ENCODE results near the gene RFC1. TPM values are rescaled to one million over a fixed set of nuclear protein-coding genes. Genes with fewer than 3 reads are reported as not detected.

The RFC1 gene
- total RNA-seq, 4 donors from 2014 or later: 54.7 to 166 (median 77.6) TPM

- no peak for DNase-seq
- no peaks in the 10 kb centered on the region for H3K4me1 ChIP-seq
- H3K27me3 ChIP-seq: no peaks in the 10 kb centered on the region
- intact Hi-C loops (cut with DNase I; ENCODE audit: low total_unique reads): no loop called here
- H3K4me3 ChIP-seq: no peak overlapping the region
- H3K27ac ChIP-seq: no peak overlapping the region
- TF ChIP-seq POLR2A (IDR thresholded peaks at IDR 0.05) (no peak), CTCF (IDR thresholded peaks at IDR 0.05) (no peak)
- H3K9me3 ChIP-seq: no peaks in the 10 kb centered on the region
- H3K36me3 ChIP-seq: no peaks in the 10 kb centered on the region
These were observed 35.0 kb downstream of the RFC1 start for GRCh38 chr4:39331191-39331590.

GRCh38 chr4:39330353-39330752 lies 35.8 kb downstream of the RFC1 start:
- no peak overlapping the region for H3K27ac ChIP-seq
- TF ChIP-seq CTCF (IDR thresholded peaks at IDR 0.05) (no peak), POLR2A (IDR thresholded peaks at IDR 0.05) (no peak)
- H3K27me3 ChIP-seq: no peaks in the 10 kb centered on the region
- no peak for DNase-seq
- no peak overlapping the region for H3K4me3 ChIP-seq
- intact Hi-C loops (cut with DNase I; ENCODE audit: low total_unique reads): no loop called here
- no peaks in the 10 kb centered on the region for H3K9me3 ChIP-seq
- H3K36me3 ChIP-seq: no peaks in the 10 kb centered on the region
- no peaks in the 10 kb centered on the region for H3K4me1 ChIP-seq

GRCh38 chr4:39326468-39326977 lies 39.6 kb downstream of the RFC1 start:
- intact Hi-C loops (cut with DNase I; ENCODE audit: low total_unique reads): no loop called here
- no peaks in the 10 kb centered on the region for H3K9me3 ChIP-seq
- DNase-seq: no peak
- H3K4me1 ChIP-seq: no peaks in the 10 kb centered on the region
- H3K4me3 ChIP-seq: no peak overlapping the region
- no peak overlapping the region for H3K27ac ChIP-seq
- no peak for TF ChIP-seq CTCF (IDR thresholded peaks at IDR 0.05)
- no peak for TF ChIP-seq POLR2A (IDR thresholded peaks at IDR 0.05)
- no peaks in the 10 kb centered on the region for H3K36me3 ChIP-seq
- H3K27me3 ChIP-seq: no peaks in the 10 kb centered on the region

- Histone ChIP-seq H3K27me3 (no peaks in the 10 kb centered on the region), H3K9me3 (no peaks in the 10 kb centered on the region), H3K4me1 (no peaks in the 10 kb centered on the region), H3K36me3 (no peaks in the 10 kb centered on the region), H3K4me3 (no peak overlapping the region), H3K27ac (peak overlapping the region; percentile 26 to 38)
- DNase-seq: no peak
- intact Hi-C loops (cut with DNase I; ENCODE audit: low total_unique reads): no loop called here
- TF ChIP-seq CTCF (IDR thresholded peaks at IDR 0.05) (no peak), POLR2A (IDR thresholded peaks at IDR 0.05) (no peak)
These were observed 41.1 kb downstream of the RFC1 start for GRCh38 chr4:39324897-39325613.

GRCh38 chr4:39324446-39324845 lies 41.7 kb downstream of the RFC1 start:
- no peaks in the 10 kb centered on the region for H3K27me3 ChIP-seq
- no peaks in the 10 kb centered on the region for H3K9me3 ChIP-seq
- no peaks in the 10 kb centered on the region for H3K36me3 ChIP-seq
- H3K27ac ChIP-seq: peak overlapping the region; percentile 26 to 38
- DNase-seq: no peak
- no peaks in the 10 kb centered on the region for H3K4me1 ChIP-seq
- intact Hi-C loops (cut with DNase I; ENCODE audit: low total_unique reads): no loop called here
- H3K4me3 ChIP-seq: no peak overlapping the region
- TF ChIP-seq POLR2A (IDR thresholded peaks at IDR 0.05) (no peak), CTCF (IDR thresholded peaks at IDR 0.05) (no peak)

Data from uterus (tissue), 4 donors.